HG03520 (cell line): Measurements from ENCODE around the gene SLC25A33.

ENCODE experiments used
- ATAC-seq: cut with Tn5 transposase; IDR thresholded peaks from one replicate; pipeline ENCODE4 v1.9.1; 2021; ENCODE audit warnings: mild to moderate bottlenecking, moderate library complexity; ENCODE audit not compliant: unreplicated experiment

The SLC25A33 gene

DNA sequence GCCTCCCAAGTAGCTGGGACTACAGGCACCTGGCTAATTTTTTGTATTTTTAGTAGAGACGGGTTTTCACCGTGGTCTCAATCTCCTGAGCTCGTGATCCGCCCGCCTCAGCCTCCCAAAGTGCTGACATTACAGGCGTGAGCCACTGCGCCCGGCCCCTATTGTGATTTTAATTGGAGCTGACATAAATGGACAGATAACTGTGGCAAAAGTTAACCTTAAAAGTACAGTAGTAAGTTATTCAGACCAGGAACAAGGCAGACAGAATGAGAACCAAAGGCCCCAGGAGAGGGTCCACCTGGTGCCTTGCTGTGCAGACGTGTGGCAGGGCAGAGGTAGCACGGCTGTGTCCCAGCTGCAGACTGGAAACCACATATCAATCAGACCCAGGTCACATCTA, 60.5 kb downstream of the SLC25A33 start:
- no peak for ATAC-seq

DNA sequence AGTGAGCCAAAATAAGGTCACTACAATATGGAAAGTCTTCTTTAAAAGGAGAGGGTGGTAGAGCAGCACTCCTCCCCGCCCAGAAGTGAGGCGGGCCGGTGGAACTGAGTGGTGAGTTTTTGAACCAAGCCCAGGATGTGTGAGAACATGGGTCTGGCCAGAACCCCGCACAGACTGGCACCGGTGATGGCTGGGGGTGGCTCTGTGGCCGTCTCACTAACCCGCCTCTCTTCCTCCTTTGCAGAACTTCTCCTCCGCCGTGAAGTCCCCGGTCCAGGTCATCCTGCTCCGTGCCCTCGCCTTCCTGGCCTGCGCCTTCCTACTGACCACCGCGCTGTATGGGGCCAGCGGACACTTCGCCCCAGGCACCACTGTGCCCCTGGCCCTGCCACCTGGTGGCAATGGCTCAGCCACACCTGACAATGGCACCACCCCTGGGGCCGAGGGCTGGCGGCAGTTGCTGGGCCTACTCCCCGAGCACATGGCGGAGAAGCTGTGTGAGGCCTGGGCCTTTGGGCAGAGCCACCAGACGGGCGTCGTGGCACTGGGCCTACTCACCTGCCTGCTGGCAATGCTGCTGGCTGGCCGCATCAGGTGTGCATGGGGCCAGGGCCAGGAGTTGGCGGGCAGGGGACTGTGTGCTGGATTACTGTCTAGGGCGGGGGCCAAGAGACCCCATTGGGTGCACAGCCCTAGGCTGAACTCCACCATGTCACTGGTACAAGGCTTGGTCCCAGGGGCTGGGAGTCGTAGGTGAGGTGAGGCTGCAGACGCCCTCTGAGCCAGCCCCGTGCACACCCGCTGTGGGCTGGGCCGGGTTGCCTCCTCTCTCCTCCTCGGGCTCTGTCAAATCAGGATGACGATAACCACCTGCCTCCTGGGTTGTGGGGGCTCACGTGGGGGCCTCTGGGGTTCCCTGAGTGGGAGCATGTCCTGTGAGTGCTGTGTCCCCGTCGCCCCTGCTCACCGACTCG, 61.9 kb downstream of the SLC25A33 start:
- ATAC-seq = no peak

DNA sequence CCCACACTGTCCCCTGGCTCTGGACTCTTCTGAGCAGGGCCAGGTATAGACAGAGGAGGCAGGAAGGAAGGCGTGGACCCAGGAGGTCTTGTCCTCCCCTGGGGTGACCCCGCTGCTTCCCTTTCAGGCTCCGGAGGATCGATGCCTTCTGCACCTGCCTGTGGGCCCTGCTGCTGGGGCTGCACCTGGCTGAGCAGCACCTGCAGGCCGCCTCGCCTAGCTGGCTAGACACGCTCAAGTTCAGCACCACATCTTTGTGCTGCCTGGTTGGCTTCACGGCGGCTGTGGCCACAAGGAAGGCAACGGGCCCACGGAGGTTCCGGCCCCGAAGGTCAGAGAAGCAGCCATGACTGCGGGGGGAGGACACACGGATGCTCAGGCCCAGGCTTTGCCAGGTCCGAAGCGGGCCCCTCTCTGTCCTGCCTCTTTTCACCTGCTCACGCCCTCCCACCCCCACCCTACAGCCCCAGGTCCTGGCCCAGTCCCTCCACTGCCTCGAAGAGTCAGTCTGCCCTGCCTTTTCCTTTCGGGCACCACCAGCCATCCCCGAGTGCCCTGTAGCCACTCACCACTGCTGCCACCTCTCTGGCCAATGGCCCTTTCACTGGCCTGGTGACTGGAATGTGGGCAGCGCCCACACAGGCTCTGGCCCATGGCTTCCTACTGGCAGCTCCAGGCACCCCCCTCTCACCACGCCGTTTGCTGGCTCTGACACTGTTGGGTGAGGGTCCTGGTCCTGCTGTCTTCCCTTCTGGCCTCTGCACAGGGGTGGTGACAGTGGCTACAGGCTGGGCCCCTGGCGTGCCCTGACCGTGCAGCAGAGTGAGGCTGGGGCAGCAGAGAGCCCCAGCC, 62.9 kb downstream of the SLC25A33 start:
- no peak for ATAC-seq

DNA sequence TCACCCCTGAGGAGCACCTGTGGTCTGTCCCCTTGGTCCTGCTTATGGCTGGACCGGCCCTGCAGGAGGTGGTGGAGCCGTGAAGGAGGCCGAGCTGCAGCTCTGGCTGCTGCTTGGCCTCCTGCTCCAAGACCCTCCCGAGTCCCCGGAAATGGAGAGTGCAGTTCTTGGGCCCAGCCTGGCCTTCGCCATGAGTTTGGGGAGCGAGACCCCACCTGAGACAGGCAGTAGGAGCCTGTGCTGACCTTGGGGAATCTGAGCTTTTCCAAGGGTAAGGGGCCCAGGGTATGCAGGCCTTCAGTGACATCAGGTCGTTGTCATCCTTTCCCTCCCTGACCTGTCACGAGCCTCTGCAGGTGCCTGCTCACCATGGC, 63.5 kb downstream of the SLC25A33 start:
- ATAC-seq = no peak

GRCh38 chr1:9603307-9603706, 64.0 kb downstream of the SLC25A33 start:
- no peak for ATAC-seq

GRCh38 chr1:9603766-9604753, 64.8 kb downstream of the SLC25A33 start:
- no peak for ATAC-seq

GRCh38 chr1:9604836-9605235, 65.6 kb downstream of the SLC25A33 start:
- no peak for ATAC-seq

GRCh38 chr1:9605946-9606455, 66.7 kb downstream of the SLC25A33 start:
- ATAC-seq = no peak

GRCh38 chr1:9606458-9606857, 67.2 kb downstream of the SLC25A33 start:
- ATAC-seq = no peak

DNA sequence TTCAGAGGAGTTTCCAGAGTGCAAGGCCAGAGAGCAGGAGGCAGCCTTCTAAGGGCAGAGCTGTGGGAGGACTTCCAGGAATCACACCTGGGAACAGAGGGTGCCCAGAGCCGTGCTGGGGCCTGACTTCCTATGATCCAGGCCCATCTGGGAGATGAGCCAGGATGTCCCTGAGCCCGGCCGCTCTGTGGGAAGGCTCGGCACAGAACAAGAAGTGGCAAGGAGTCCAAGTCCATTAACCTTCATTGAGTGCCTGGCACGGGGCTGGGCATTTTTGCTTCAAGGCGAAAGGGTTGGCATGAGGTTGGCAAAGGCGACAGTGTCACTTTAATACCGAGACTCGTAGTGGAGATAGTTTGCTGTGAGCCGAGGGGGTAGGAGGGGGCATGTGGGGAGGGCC, 67.7 kb downstream of the SLC25A33 start:
- ATAC-seq = no peak

DNA sequence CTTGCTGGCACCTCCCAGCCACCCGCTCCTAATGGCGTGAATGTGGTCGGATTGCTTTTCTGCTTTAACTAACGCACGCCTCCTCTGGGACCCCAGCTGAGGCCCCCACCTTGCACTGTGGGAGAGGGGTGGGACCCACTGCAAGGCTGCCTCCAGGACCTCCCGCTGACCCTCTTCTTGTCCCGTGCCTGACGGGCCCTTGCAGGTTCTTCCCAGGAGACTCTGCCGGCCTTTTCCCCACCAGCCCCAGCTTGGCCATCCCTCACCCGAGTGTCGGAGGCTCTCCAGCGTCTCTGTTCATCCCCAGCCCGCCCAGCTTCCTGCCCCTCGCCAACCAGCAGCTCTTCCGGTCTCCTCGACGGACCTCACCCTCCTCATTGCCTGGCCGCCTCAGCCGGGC, 68.1 kb downstream of the SLC25A33 start:
- ATAC-seq = no peak

- ATAC-seq = no peak
These were observed 70.7 kb downstream of the SLC25A33 start for GRCh38 chr1:9609998-9610397.

DNA sequence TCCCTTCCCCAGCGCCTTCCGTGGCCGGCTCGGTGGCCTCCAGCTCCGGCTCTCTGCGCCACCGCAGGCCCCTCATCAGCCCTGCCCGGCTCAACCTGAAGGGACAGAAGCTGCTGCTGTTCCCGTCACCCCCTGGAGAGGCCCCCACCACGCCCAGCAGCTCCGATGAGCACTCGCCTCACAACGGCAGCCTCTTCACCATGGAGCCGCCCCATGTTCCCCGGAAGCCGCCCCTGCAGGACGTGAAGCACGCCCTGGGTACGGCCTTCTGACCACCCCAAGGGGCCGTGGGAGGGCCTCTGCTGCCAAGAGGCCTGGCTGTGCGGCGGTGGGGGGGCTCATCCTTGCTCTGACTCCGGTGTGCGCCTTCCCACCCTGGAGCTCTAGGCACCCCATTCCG, 71.3 kb downstream of the SLC25A33 start:
- no peak for ATAC-seq

- ATAC-seq = no peak
These were observed 72.5 kb downstream of the SLC25A33 start for GRCh38 chr1:9611716-9612115.

DNA sequence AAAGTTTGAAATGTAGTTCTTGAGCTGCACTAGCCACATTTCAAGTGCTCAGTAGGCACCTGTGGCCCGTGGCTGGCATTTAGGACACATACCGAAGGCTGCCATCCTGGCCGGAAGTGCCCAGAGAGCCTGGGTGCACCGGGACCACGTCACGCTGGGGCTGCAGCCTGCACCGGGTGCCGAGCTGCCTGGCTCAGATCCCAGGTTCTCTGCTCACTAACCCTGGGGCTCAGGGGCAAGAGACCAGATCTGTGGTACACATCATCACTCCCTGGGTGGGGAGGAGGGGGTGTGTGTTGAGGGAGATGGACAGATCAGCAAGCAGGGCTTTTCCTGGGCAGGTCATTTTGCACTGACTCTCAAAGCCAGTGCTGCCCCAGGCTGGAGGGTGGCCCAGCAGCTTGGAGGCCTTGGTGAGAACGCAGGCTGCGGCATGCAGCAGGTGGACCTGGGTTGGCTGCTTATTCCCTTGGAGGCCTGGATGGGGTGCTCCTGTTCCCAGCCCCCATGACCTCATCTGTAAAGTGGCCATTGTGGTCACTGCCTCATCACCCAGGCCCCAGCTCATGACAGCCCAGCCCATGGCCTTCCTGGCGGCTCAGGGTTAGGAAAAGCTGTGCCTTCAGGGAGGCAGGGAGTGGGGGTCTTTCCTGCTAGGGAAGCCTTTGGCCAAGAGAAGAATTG, 73.0 kb downstream of the SLC25A33 start:
- no peak for ATAC-seq

DNA sequence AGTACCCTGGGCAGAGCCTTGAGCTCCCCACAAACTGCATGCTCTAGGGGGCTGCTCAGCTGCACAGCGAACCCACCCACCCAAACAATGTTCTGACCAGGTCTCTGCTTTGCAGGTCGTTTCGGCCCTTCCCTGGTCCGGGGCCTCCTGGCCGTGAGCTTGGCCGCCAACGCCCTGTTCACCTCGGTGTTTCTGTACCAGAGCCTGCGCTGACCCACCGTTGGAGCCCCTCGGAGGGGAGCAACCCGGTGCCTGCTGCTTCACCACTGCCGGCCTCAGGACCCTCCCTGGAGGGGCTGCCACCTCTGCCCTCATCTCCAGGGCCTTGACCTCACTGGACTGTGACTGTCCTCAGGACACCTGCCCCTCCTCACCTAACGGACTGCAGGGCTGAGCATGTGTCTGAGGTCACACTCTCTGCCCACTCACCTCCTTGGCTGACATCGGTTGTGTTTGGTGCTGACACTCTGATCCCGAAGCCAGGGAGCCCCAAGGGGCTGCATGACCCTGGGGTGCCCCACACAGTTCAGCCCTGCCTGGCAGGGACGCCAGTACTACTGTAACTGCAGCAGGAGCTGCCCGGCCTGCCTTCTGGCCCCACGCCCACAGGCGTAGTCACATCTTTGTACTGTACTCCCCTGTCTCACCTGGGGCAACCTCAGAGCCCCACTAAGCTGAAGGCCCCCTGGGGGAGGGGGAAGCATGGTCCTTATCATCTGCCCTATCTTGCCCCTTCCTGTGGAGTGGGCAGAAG, 73.8 kb downstream of the SLC25A33 start:
- ATAC-seq = no peak

GRCh38 chr1:9613625-9614299, 74.5 kb downstream of the SLC25A33 start:
- no peak for ATAC-seq

DNA sequence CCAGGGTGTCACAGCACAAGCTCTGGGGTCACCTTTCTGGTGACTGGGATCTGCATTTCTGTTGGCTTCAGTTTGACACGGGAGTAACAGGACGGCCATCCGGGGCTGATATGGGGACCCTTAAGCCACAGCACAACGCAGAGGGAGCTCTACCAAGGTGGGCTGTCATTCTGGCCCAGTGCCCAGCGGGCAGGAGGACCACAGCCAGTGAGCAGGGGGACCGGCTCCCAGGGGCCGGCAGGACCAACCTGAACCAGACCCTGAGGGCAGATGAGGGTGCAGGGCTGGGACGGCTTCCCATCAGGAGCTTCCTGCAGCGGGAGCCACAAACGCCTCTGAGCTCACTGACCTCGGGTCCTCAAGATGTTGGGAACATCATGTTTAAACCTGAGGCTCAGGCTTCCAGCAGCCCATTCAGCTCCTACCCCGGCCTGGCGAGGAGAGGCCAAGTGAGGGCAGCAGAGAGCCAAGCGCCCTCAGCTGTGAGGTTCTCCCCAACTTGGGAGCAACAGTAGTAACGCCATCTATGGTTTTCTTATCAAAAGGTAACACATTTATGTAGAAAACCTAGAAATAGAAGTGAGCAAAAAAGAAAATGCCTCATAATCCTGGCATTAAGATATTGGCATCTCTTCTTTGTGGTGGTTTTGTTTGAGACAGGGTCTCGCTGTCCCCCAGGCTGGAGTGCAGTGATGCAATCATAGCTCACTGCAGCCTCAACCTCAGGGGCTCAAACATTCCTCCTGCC, 76.2 kb downstream of the SLC25A33 start:
- ATAC-seq = no peak
